ENCODE measurements around the gene LRRC47.

The LRRC47 gene

GRCh38 chr1:3819771-3820200, 23.5 kb upstream of the LRRC47 start:
- no peak for TF ChIP-seq CTCF (IDR thresholded peaks at IDR 0.05; ENCODE audit: low read depth, low read length)
- Histone ChIP-seq H3K36me3 (no peaks in the 10 kb centered on the region), H3K9me3 (no peaks in the 10 kb centered on the region), H3K4me3 (ENCODE audit: low read depth, low read length) (no peak overlapping the region), H3K27me3 (no peaks in the 10 kb centered on the region), H3K4me1 (peaks cover 10% of the 10 kb centered on the region)
- no peak for DNase-seq

- DNase-seq = no peak
- Histone ChIP-seq H3K9me3 (no peaks in the 10 kb centered on the region), H3K27me3 (no peaks in the 10 kb centered on the region), H3K36me3 (no peaks in the 10 kb centered on the region), H3K4me3 (ENCODE audit: low read depth, low read length) (no peak overlapping the region), H3K4me1 (peaks cover 10% of the 10 kb centered on the region)
- no peak for TF ChIP-seq CTCF (IDR thresholded peaks at IDR 0.05; ENCODE audit: low read depth, low read length)
These were observed 21.7 kb upstream of the LRRC47 start for GRCh38 chr1:3817821-3818597.

GRCh38 chr1:3817138-3817740, 20.9 kb upstream of the LRRC47 start:
- Histone ChIP-seq H3K9me3 (no peaks in the 10 kb centered on the region), H3K4me3 (ENCODE audit: low read depth, low read length) (no peak overlapping the region), H3K36me3 (no peaks in the 10 kb centered on the region), H3K4me1 (peaks cover 10% of the 10 kb centered on the region), H3K27me3 (no peaks in the 10 kb centered on the region)
- DNase-seq = no peak
- TF ChIP-seq CTCF (IDR thresholded peaks at IDR 0.05; ENCODE audit: low read depth, low read length) = no peak

GRCh38 chr1:3816331-3817137, 20.2 kb upstream of the LRRC47 start:
- no peak for DNase-seq
- Histone ChIP-seq H3K4me3 (ENCODE audit: low read depth, low read length) (no peak overlapping the region), H3K4me1 (peaks cover 6% of the 10 kb centered on the region), H3K36me3 (no peaks in the 10 kb centered on the region), H3K9me3 (no peaks in the 10 kb centered on the region), H3K27me3 (no peaks in the 10 kb centered on the region)
- no peak for TF ChIP-seq CTCF (IDR thresholded peaks at IDR 0.05; ENCODE audit: low read depth, low read length)

- TF ChIP-seq CTCF (IDR thresholded peaks at IDR 0.05; ENCODE audit: low read depth, low read length) = no peak
- no peak overlapping the region for H3K4me3 ChIP-seq (ENCODE audit: low read depth, low read length)
- H3K4me1 ChIP-seq = no peaks in the 10 kb centered on the region
- no peaks in the 10 kb centered on the region for H3K27me3 ChIP-seq
- DNase-seq = no peak
- no peaks in the 10 kb centered on the region for H3K36me3 ChIP-seq
- no peaks in the 10 kb centered on the region for H3K9me3 ChIP-seq
These were observed 18.7 kb upstream of the LRRC47 start for GRCh38 chr1:3814771-3815561.
